Pons (tissue), 1 donor: ENCODE measurements around the gene NELL1.
"Not testable (repeated sequence)": the region's sequence is repeated elsewhere in the genome, so short reads cannot be mapped to it uniquely, and the experiment has no call there.

Experiments used
- DNase-seq: peaks from one replicate; pipeline ENCODE4 v3.0.0-alpha.2; 2016; ENCODE audit warnings: low spot score

The NELL1 gene

GRCh38 chr11:20770414-20770946 lies 101.1 kb downstream of the NELL1 start:
- no peak for DNase-seq

DNA sequence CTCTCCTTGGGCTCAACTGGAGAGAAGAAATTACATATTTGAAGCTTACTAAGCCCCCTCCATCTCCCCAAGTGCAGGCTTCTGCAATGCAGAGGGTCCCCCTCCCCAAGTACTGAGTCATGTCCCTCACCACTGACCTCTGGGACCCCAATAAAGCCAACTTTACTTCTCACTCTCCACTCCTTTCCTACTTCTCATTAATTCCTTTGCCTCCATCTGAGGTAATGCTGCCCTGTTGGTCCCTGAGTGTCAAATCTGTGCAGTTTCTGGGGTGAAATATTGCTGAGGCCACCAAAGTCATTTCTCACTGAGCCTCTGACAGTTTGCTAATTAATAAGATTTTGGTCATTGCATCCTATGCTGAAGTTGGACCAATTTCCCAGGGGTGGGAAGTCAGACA lies 101.6 kb downstream of the NELL1 start:
- DNase-seq = no peak

DNA sequence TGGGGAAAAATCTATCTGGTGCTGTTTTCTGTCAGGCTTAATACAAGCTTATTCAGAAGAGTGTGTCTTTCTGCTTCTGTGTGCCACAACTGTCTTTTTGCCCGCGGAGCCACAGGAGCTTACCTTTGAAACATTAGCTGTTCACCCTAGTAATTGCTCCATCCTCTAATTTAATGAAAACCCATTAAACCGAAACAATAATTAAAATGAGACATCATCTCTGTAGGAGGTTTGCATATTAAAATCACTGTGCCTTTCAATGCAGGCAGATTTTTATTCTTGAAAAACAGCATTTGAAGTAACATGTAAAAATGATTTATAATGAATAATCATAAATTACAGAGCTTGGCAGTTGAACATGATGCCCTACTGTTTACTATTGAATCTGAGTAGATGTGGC lies 102.3 kb downstream of the NELL1 start:
- no peak for DNase-seq

DNA sequence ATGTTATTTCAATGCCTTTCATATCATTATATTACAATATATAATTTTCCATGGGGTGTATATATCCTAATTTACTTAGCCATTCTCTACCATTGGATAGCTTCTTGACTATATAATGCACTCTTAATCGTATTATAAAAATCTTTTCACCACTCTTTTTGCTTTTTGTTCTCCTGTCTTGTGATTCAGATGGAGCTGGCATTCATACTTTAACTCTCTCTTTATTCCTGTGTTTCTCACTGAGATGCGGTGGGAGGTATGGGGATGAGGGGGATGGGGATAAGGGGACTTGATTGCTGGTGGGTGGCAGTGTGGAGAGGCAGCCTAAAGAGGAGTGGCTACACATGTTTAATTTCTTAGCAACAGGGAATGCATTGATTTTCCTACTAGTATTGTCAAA lies 105.9 kb downstream of the NELL1 start:
- no peak for DNase-seq

DNA sequence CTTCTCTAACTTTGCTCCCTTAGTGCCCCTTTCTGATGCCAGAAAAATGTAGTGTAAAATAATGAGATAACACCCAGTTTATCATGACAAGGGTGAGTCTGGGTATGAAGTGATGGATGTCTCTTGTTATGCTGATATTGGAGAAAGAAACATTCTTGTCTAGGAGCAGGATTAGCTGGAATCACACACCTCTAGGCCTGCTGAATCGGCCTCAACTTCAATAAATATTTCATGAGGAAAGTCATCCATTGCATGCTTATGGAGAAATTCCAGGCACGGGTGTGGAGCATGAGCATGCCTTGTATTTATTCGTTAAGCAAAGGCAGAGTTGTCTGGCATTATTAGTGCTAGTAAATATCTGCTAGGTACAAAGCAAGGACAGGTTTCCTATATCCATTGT lies 113.4 kb downstream of the NELL1 start:
- no peak for DNase-seq

DNA sequence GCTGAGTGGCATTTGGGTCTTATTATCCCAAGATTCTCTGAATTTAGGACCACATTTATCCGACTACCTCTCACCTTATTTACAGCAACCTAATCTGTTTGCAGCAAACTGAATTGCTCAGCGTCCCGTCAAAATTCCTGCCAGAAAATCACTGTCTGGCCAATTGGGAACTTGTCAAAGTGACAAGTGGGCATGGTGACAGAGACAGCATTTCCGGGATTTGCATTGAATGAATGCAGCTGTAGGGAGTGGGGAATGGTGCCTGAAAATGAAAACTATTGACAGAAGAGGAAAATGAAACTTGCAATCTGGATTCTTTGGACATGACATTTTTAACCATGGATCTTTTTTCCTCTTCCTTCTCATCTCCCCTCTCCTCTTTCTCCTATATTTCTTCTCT lies 113.8 kb downstream of the NELL1 start:
- no peak for DNase-seq

DNA sequence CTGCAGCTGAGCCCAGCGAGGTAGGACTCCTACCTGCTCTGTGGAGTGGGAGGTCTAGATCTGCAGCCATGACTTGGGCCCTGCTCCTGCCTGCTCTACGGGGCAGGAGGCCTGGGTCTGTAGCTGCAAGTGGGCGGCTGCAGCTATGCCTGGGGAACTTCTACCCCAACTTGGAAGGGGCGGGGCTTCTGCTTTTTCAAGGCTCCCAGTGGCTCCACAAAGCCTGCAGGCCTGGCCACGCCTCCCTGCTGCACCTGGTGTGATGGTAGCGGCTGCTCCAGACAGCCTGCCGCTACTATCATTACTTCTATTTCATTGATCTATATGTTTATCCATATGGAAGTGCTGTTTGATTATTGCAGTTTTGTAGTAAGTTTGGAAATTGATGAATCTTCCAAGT lies 121.2 kb downstream of the NELL1 start:
- no peak for DNase-seq

- DNase-seq = no peak
Measured at GRCh38 chr11:20795005-20795404, 125.6 kb downstream of the NELL1 start.

DNA sequence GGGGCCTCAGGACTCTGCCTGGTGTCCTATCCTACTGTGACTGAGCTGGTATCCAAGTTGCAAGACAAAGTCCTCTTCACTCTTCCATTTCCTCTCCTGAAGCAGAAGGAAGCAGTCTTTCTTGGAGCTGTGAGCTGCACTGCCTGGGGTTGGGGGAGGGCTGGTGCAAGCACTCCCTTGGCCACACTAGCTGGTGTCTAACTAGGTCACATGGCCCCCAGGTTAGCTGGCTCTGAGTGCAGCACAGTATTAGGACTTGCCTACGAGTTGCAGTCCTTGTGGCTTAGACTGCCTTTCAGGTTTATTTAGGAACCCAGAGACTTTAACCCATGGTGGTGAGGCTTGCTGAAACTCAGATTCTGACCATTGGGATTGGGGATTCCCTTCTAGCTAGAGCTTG lies 138.9 kb downstream of the NELL1 start:
- no peak for DNase-seq

DNA sequence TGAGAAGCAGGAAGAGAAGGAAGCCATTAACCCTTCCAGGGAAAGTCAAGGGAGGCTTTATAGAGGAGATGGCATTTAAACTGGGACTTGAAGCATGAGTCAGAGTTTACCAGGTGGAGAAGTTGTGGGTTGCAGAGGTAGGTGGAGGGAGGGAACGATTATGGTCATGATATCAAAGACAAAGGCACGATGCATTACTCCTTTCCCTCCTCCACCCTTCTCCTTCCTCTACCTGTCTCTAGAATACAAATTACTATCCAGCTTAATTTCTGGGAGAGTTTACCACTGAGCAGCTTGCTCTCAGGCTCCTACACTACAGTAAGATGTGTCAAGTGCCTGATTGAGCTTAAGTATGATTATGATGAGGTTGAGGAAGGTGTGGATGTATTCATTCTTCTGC lies 151.7 kb downstream of the NELL1 start:
- DNase-seq = no peak

DNA sequence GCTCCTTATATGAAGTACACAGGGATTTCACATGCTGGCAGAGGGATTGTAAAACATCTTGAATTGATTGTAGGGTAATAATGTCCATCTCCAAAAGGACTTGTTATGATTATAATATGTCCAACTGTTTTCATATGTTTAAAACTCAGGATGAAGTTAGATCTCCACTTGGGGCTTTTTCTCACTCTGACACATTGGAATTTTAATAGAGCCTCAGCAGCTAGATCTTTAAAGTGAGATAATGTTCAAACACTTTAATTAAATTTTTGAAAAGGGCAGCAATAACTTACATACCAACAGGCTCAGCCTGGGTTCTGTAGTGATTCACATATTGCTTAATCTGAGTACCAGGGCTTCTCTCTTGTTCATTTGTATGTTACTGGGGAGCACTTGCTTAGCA lies 152.1 kb downstream of the NELL1 start:
- no peak for DNase-seq

GRCh38 chr11:20824773-20825172 lies 155.4 kb downstream of the NELL1 start:
- no peak for DNase-seq

- no peak for DNase-seq
Measured at GRCh38 chr11:20835561-20835960, 166.2 kb downstream of the NELL1 start.

- DNase-seq = no peak
Measured at GRCh38 chr11:20839231-20839630, 169.8 kb downstream of the NELL1 start.

DNA sequence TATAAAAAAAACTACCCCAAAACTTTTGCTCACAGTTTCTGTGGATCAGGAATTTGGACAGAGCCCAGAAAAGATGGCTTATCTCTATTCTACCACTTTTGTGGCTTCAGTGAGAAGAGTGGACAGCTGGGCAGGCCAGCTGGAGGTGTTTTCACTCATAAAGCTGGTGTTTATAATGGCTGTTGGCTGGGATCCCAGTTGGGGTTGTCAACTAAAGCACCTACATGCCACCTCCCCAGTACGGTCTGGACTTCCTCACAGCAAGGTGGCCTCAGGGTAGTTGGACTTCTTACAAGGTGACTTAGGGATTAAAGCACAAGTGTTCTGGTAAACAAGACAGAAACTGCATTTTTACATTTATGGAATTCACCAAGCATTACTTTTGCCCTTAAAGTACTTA lies 171.0 kb downstream of the NELL1 start:
- DNase-seq = no peak

GRCh38 chr11:20844216-20844615 lies 174.8 kb downstream of the NELL1 start:
- no peak for DNase-seq

DNA sequence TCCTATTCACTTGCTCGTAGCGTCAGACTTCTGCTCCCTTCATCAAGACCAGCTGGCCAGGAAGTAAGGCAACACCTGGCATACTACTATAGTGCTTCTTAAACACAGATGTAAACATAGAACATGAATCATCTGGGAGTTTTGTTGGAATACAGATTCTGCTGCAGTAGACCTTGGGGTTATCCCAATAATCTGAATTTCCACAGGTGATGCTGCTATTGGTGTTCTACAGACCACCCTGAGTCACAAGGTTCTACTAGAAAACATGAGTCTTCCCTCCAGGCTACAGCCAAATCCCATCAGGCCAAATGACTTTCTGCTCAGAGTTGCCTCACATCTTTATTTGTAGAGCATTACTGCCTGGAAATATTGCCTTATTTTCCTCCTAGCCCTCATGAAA lies 175.2 kb downstream of the NELL1 start:
- no peak for DNase-seq

DNA sequence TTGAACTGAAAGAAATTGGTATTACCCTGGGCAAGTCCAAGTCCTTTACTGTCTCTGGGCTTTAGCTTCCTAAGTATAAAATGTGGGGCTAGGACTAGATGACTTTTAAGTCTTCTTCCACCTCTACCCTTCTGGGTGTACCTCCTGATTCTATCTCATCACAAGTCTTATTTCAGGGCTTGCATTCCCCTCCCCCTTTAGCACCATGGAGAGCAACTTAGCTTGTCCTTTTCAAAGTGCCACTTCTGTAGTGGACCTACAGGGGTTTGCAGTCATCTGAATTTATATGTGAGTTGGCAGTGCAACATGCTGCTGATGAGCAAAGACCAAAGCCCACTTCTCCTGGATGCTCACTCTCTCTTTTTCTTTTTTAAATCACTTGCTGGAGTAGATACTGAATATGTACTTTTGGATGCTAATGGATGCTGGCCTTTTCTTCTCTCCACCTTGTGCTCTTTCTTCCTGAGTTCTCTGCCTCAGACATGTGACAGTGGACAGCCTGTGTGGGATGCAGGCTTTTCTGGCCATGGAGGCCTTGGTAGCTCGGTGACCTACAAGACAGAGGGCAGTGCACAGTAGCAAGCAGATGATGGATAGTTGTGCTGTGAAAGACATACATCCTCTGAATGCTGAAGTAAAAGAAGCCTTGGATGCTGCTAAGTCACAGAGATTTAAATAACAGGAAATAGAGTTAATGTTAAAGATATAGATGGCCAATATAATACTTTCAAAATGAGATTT lies 185.0 kb downstream of the NELL1 start:
- no peak for DNase-seq

GRCh38 chr11:20861322-20861721 lies 191.9 kb downstream of the NELL1 start:
- no peak for DNase-seq

DNA sequence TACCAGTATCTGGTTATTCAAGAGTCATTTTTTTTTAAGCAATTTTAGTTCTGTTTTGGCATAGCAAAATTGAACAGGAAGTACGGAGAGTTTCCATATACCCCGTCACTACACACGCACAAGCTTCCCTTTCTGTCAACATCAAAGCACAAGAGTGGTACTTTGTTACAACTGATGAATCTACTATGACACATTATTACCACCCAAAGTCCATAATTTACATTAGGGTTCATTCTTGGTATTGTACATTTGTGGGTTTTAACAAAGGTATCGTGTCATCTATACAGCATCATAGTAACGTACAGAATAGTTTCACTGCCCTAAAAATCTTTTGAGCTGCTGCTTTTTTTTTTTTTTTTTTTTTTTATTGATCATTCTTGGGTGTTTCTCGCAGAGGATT lies 192.9 kb downstream of the NELL1 start:
- not testable (repeated sequence) for DNase-seq

DNA sequence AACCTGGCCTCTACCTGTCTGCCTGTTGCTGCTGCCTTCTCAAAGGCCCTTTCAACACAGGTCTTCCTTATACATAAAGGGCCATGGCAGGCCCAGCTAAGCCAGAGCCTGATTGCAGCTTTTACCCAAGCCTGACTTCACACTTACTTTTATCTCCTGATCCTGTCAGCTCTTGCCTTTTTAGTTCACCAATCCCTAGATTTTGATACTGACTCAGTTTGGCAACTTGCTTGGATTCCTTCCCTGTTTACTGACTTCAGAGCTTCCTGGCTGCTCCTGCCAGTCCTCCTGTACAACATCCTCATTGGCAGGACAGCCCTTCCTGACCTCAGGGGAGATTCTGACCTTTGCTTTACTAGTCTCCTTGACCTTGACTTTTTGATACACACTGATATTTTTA lies 195.2 kb downstream of the NELL1 start:
- DNase-seq = no peak

GRCh38 chr11:20865161-20865560 lies 195.8 kb downstream of the NELL1 start:
- no peak for DNase-seq

- no peak for DNase-seq
Measured at GRCh38 chr11:20869123-20869522, 199.7 kb downstream of the NELL1 start.

DNA sequence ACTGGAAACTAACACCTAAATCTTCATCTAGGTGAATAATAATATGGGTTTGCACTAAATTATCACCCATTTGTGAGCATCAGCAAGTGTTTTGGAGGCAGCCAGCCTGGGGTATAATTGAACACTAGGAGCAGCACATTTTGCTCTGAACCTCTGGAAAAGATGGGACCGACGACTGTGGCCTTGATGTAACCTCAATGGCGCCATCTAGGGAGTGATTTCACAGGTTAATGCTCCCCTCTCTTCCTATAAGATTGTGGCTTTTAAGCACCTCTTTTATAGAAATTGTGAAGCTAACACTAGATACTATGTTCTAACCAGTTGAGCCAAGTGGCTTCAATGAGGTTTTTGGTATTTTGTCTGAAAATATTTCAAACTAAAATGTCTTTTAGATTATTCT lies 203.7 kb downstream of the NELL1 start:
- DNase-seq = peak; percentile 60
